NCI-H69 (cell line): Measurements from ENCODE around the gene SLC12A7.

Experiments
- DNase-seq: peaks from one replicate; lab custom pipeline; 2025; lab: John Stamatoyannopoulos, UW

SLC12A7 gene

GRCh38 chr5:1018596-1018995 is 93.3 kb downstream of the SLC12A7 start:
- DNase-seq = no peak

GRCh38 chr5:1017691-1018455 is 94.0 kb downstream of the SLC12A7 start:
- no peak for DNase-seq

- DNase-seq = no peak
Observed at GRCh38 chr5:1017056-1017455, 94.8 kb downstream of the SLC12A7 start.

GRCh38 chr5:1016476-1016875 is 95.4 kb downstream of the SLC12A7 start:
- no peak for DNase-seq

GRCh38 chr5:1016036-1016435 is 95.8 kb downstream of the SLC12A7 start:
- DNase-seq = no peak

- DNase-seq = no peak
Observed at GRCh38 chr5:1015507-1015906, 96.4 kb downstream of the SLC12A7 start.

GRCh38 chr5:1014781-1015221 is 97.1 kb downstream of the SLC12A7 start:
- no peak for DNase-seq

GRCh38 chr5:1014346-1014745 is 97.5 kb downstream of the SLC12A7 start:
- DNase-seq = no peak

- no peak for DNase-seq
Observed at GRCh38 chr5:1013948-1014301, 97.9 kb downstream of the SLC12A7 start.

- no peak for DNase-seq
Observed at GRCh38 chr5:1013238-1013947, 98.5 kb downstream of the SLC12A7 start.

GRCh38 chr5:1012900-1013237 is 99.0 kb downstream of the SLC12A7 start:
- DNase-seq = no peak

- no peak for DNase-seq
Observed at GRCh38 chr5:1012313-1012841, 99.5 kb downstream of the SLC12A7 start.

- DNase-seq = no peak
Observed at GRCh38 chr5:1011741-1012312, 100.0 kb downstream of the SLC12A7 start.

GRCh38 chr5:1011226-1011631 is 100.6 kb downstream of the SLC12A7 start:
- DNase-seq = peak; percentile 71

- peak; percentile 42 for DNase-seq
Observed at GRCh38 chr5:1010641-1011046, 101.2 kb downstream of the SLC12A7 start.

- peak; percentile 14 for DNase-seq
Observed at GRCh38 chr5:1010181-1010510, 101.7 kb downstream of the SLC12A7 start.

GRCh38 chr5:1009359-1010180 is 102.3 kb downstream of the SLC12A7 start:
- DNase-seq = no peak

- DNase-seq = peak; percentile 56
Observed at GRCh38 chr5:1008451-1009358, 103.2 kb downstream of the SLC12A7 start, which contains the start of gene NKD2. TSS of gene NKD2 (plus strand) at chr5:1008802. CDS start at chr5:1009058, 256 bp downstream.

- DNase-seq = no peak
Observed at GRCh38 chr5:1007681-1008450, 104.0 kb downstream of the SLC12A7 start.

- DNase-seq = no peak
Observed at GRCh38 chr5:1007221-1007680, 104.6 kb downstream of the SLC12A7 start.
